ENCODE measurements around the gene ZNF260. TPM values are rescaled to one million over a fixed set of nuclear protein-coding genes. Genes with fewer than 3 reads are reported as not detected.
A peak's percentile ranks its signal among the peaks of the same experiment; 100 is the strongest.

ZNF260 gene
- total and polyA plus RNA-seq, 2 of the 13 experiments (the other 11 are each of a cell fraction or from before 2014, with no cell fraction given), result 2.8 to 10.5 TPM

- TF ChIP-seq SRSF9 (IDR thresholded peaks at IDR 0.05; ENCODE audit: borderline replicate concordance, insufficient read depth, low read depth, low read length, poor library complexity, severe bottlenecking) (no peak), ZC3H13 (CRISPR knock-in tag; IDR thresholded peaks at IDR 0.05) (peak; percentile 65), TRIM24 (CRISPR knock-in tag; IDR thresholded peaks at IDR 0.05) (no peak), SP4 (CRISPR knock-in tag; IDR thresholded peaks at IDR 0.05) (peak; percentile 6; the same call in 1 of the 2 replicates), TMF1 (CRISPR knock-in tag; IDR thresholded peaks at IDR 0.05; ENCODE audit: low read depth) (no peak; the same call in 1 of the 2 replicates), TIGD3 (CRISPR knock-in tag; IDR thresholded peaks at IDR 0.05; ENCODE audit: borderline replicate concordance) (no peak), ZSCAN12 (CRISPR knock-in tag; IDR thresholded peaks at IDR 0.05) (no peak), HNF4G (IDR thresholded peaks at IDR 0.05; ENCODE audit: borderline replicate concordance, low read depth, low read length) (0 out of 2 replicates have a peak, but pooled peaks have one; percentile 9), HNF4G (CRISPR knock-in tag; IDR thresholded peaks at IDR 0.05; ENCODE audit: borderline replicate concordance, low read depth) (peak; percentile 47; the same call in 1 of the 2 replicates), ZNF430 (CRISPR knock-in tag; IDR thresholded peaks at IDR 0.05) (peak; percentile 68; the same call in 1 of the 2 replicates), HNF1B (CRISPR knock-in tag; IDR thresholded peaks at IDR 0.05) (peak; percentile 93), ZNF720 (CRISPR knock-in tag; IDR thresholded peaks at IDR 0.05) (0 out of 2 replicates have a peak, but pooled peaks have one; percentile 25), STAT5B (CRISPR knock-in tag; IDR thresholded peaks at IDR 0.05) (no peak), ZNF883 (CRISPR knock-in tag; IDR thresholded peaks at IDR 0.05; ENCODE audit: not compliant biosample characterization) (peak; percentile 89), U2AF2 (IDR thresholded peaks at IDR 0.05; ENCODE audit: low read depth, low read length) (no peak), ATAD3A (CRISPR knock-in tag; IDR thresholded peaks at IDR 0.05) (no peak), DMTF1 (CRISPR knock-in tag; IDR thresholded peaks at IDR 0.05) (no peak), NFE2L2 (IDR thresholded peaks at IDR 0.05; ENCODE audit: low read length) (no peak), ZNF788 (CRISPR knock-in tag; IDR thresholded peaks at IDR 0.05; ENCODE audit: borderline replicate concordance) (peak; percentile 54; the same call in 1 of the 2 replicates), SRSF1 (optimal IDR thresholded peaks at IDR 0.05; ENCODE audit: low read depth, low read length) (no peak)
These were observed 45.2 kb upstream of the ZNF260 start, which contains the start of gene ZNF529 (continued) for GRCh38 chr19:36573020-36573894.

All from HepG2 (cell line).